ENCODE data around the gene RBCK1.

The RBCK1 gene

DNA sequence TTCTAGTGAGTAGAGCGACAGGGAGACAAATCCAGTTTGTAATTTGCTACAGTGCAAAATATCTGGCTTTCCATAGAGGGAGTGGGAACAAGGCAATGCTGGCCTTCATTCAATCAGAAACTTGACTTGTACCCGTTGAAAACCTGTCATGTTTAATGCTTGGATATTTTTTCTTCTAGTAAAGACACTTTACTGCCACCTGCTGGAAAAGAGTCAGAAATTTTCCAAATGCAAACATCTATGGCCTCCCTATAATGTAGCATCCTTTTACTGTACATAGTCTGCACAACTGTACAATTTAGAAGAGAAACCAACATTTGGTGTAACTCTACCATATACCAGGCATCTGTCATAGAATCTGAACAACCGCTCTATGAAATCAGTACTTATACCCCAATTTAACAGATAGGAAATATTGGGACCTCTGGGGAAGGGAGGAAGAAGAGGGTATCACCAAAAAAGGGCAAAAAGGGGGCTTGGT lies 70.9 kb downstream of the RBCK1 start:
- Histone ChIP-seq H3K4me1 (ENCODE audit: insufficient read depth, low read length, poor library complexity, severe bottlenecking) (peaks cover 14% of the 10 kb centered on the region), H3K36me3 (ENCODE audit: insufficient read depth, low read length) (peaks cover 53% of the 10 kb centered on the region; the same call in 1 of the 2 replicates), H3K4me3 (ENCODE audit: low read length, poor library complexity, severe bottlenecking) (no peak overlapping the region), H3K9me3 (ENCODE audit: insufficient read depth, low read depth, low read length) (no peaks in the 10 kb centered on the region), H3K9ac (ENCODE audit: low read depth, low read length, poor library complexity, severe bottlenecking) (no peak overlapping the region), H3F3A (ENCODE audit: low read depth) (no peaks in the 10 kb centered on the region), H3K4me2 (ENCODE audit: low read depth, low read length, poor library complexity, severe bottlenecking) (no peak overlapping the region), H4K20me1 (ENCODE audit: insufficient read depth, low read length, poor library complexity, severe bottlenecking) (peaks cover 12% of the 10 kb centered on the region), H3K79me2 (ENCODE audit: insufficient read depth, low read length) (no peaks in the 10 kb centered on the region), H3K9me2 (replicated peaks; ENCODE audit: low read depth, low read length) (no peaks in the 10 kb centered on the region), H2AFZ (ENCODE audit: low read length) (no peak overlapping the region), H3K27me3 (ENCODE audit: insufficient read depth, low read length, poor library complexity, severe bottlenecking) (no peaks in the 10 kb centered on the region)
- no peak for TF ChIP-seq EZH2phosphoT487 (IDR thresholded peaks at IDR 0.05; ENCODE audit: borderline replicate concordance)
- TF ChIP-seq, protein P1, sequence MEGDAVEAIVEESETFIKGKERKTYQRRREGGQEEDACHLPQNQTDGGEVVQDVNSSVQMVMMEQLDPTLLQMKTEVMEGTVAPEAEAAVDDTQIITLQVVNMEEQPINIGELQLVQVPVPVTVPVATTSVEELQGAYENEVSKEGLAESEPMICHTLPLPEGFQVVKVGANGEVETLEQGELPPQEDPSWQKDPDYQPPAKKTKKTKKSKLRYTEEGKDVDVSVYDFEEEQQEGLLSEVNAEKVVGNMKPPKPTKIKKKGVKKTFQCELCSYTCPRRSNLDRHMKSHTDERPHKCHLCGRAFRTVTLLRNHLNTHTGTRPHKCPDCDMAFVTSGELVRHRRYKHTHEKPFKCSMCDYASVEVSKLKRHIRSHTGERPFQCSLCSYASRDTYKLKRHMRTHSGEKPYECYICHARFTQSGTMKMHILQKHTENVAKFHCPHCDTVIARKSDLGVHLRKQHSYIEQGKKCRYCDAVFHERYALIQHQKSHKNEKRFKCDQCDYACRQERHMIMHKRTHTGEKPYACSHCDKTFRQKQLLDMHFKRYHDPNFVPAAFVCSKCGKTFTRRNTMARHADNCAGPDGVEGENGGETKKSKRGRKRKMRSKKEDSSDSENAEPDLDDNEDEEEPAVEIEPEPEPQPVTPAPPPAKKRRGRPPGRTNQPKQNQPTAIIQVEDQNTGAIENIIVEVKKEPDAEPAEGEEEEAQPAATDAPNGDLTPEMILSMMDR (conservative IDR thresholded peaks at IDR 0.05; ENCODE audit: low read length), result peak; percentile 76

DNA sequence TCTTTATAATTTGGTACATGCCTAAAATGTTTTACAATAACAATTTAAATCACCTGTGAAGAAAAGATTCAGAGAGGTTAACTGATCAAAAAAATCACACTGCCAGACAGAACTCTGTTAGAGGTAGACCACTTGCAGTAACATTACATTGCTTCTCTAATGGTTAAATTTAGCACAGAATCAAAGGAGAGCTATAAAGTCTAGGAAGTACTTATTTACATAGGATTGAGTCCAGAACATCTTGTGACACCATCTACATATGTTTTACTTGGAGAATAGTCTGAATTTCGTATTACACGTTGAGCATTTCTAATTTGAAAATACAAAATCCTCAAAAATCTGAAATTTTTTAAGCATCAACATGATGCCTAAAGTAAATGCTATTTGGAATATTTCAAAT lies 71.4 kb downstream of the RBCK1 start:
- H3F3A ChIP-seq (ENCODE audit: low read depth), result no peaks in the 10 kb centered on the region
- no peaks in the 10 kb centered on the region for H3K9me2 ChIP-seq (replicated peaks; ENCODE audit: low read depth, low read length)
- TF ChIP-seq, protein P1 (conservative IDR thresholded peaks at IDR 0.05; ENCODE audit: low read length), result no peak
- no peak for TF ChIP-seq EZH2phosphoT487 (IDR thresholded peaks at IDR 0.05; ENCODE audit: borderline replicate concordance)
- H4K20me1 ChIP-seq (ENCODE audit: insufficient read depth, low read length, poor library complexity, severe bottlenecking), result peaks cover 12% of the 10 kb centered on the region
- no peaks in the 10 kb centered on the region for H3K79me2 ChIP-seq (ENCODE audit: insufficient read depth, low read length)
- no peak overlapping the region for H2AFZ ChIP-seq (ENCODE audit: low read length)
- no peaks in the 10 kb centered on the region for H3K9me3 ChIP-seq (ENCODE audit: insufficient read depth, low read depth, low read length)
- no peak overlapping the region for H3K4me2 ChIP-seq (ENCODE audit: low read depth, low read length, poor library complexity, severe bottlenecking)
- H3K4me3 ChIP-seq (ENCODE audit: low read length, poor library complexity, severe bottlenecking), result no peak overlapping the region
- H3K36me3 ChIP-seq (ENCODE audit: insufficient read depth, low read length), result peaks cover 58% of the 10 kb centered on the region; the same call in 1 of the 2 replicates
- no peaks in the 10 kb centered on the region for H3K27me3 ChIP-seq (ENCODE audit: insufficient read depth, low read length, poor library complexity, severe bottlenecking)
- no peak overlapping the region for H3K9ac ChIP-seq (ENCODE audit: low read depth, low read length, poor library complexity, severe bottlenecking)
- peaks cover 14% of the 10 kb centered on the region for H3K4me1 ChIP-seq (ENCODE audit: insufficient read depth, low read length, poor library complexity, severe bottlenecking)

DNA sequence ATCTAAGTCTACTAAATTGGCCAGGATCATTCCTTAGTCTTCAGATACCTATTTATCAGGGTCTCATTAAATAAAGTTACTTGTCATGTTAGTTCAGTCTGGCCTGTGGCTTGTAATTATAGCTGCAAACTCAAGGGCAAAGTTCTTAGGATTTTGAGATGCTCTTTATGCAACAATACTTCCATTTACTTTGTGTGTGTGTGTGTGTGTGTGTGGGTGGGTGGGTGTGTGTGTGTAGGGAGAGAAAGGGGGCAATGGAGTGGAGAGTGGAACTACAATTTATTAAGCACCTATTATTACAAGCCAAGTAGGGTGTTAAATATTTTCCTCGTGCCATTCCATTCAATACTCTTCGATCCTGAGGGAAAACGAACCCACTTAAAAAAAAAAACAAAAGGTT lies 71.9 kb downstream of the RBCK1 start:
- no peak overlapping the region for H2AFZ ChIP-seq (ENCODE audit: low read length)
- H3K79me2 ChIP-seq (ENCODE audit: insufficient read depth, low read length), result no peaks in the 10 kb centered on the region
- H3K4me1 ChIP-seq (ENCODE audit: insufficient read depth, low read length, poor library complexity, severe bottlenecking), result peaks cover 14% of the 10 kb centered on the region
- H3K36me3 ChIP-seq (ENCODE audit: insufficient read depth, low read length), result peaks cover 60% of the 10 kb centered on the region; the same call in 1 of the 2 replicates
- no peak overlapping the region for H3K4me3 ChIP-seq (ENCODE audit: low read length, poor library complexity, severe bottlenecking)
- no peak overlapping the region for H3K9ac ChIP-seq (ENCODE audit: low read depth, low read length, poor library complexity, severe bottlenecking)
- TF ChIP-seq EZH2phosphoT487 (IDR thresholded peaks at IDR 0.05; ENCODE audit: borderline replicate concordance), result no peak
- TF ChIP-seq, protein P1 (conservative IDR thresholded peaks at IDR 0.05; ENCODE audit: low read length), result no peak
- no peaks in the 10 kb centered on the region for H3K9me2 ChIP-seq (replicated peaks; ENCODE audit: low read depth, low read length)
- no peaks in the 10 kb centered on the region for H3K27me3 ChIP-seq (ENCODE audit: insufficient read depth, low read length, poor library complexity, severe bottlenecking)
- no peaks in the 10 kb centered on the region for H3F3A ChIP-seq (ENCODE audit: low read depth)
- H3K4me2 ChIP-seq (ENCODE audit: low read depth, low read length, poor library complexity, severe bottlenecking), result no peak overlapping the region
- no peaks in the 10 kb centered on the region for H3K9me3 ChIP-seq (ENCODE audit: insufficient read depth, low read depth, low read length)
- peaks cover 12% of the 10 kb centered on the region for H4K20me1 ChIP-seq (ENCODE audit: insufficient read depth, low read length, poor library complexity, severe bottlenecking)
